GM13976 (cell line): ENCODE data around the gene SASH1.

Source experiments
- DNase-seq: peaks from one replicate; pipeline ENCODE4 v3.0.0; 2012; ENCODE audit warnings: low spot score
- in situ Hi-C: fragments of 300-500 bp; cut with MboI; formaldehyde crosslinking; loops from one replicate; pipeline ENCODE4 v1.12.0; 2022; ENCODE audit warnings: low sequenced_read_pairs, mixed read lengths, inconsistent platforms; ENCODE audit not compliant: unreplicated experiment
- TF ChIP-seq, protein P1 (sequence below): IDR thresholded peaks from 2 replicates; pipeline ENCODE4 v1.5.1; 2012; ENCODE audit warnings: borderline replicate concordance, mild to moderate bottlenecking; ENCODE audit not compliant: insufficient read depth; ENCODE audit errors: extremely low read depth, missing control alignments, control extremely low read depth

Gene SASH1

DNA sequence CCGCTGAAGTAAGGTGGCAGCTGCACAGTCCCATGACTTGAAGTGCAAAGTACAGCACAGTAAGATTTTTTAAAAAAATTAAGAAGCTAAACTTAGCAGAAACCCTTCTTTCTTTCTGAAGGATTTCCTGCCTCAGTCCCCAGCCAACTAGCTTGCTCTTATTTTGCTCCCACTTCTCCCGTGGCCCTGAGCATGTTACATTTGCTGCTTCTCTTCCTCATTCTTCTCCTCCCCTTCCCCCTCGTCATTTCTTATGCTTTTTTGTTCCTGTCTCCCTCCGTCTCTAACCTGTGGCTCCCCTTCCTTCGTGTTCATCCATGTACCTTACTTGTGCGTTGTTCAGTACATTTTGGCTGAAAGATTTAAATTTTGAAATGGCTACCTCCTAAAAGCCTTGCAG is 123.0 kb downstream of the SASH1 start:
- in situ Hi-C loops, result loop anchor here (25.0 kb wide), 2 partner anchors 278 to 953 kb away; partner anchors contain the start of gene SAMD5
- no peak for DNase-seq
- TF ChIP-seq, protein P1, sequence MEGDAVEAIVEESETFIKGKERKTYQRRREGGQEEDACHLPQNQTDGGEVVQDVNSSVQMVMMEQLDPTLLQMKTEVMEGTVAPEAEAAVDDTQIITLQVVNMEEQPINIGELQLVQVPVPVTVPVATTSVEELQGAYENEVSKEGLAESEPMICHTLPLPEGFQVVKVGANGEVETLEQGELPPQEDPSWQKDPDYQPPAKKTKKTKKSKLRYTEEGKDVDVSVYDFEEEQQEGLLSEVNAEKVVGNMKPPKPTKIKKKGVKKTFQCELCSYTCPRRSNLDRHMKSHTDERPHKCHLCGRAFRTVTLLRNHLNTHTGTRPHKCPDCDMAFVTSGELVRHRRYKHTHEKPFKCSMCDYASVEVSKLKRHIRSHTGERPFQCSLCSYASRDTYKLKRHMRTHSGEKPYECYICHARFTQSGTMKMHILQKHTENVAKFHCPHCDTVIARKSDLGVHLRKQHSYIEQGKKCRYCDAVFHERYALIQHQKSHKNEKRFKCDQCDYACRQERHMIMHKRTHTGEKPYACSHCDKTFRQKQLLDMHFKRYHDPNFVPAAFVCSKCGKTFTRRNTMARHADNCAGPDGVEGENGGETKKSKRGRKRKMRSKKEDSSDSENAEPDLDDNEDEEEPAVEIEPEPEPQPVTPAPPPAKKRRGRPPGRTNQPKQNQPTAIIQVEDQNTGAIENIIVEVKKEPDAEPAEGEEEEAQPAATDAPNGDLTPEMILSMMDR, result no peak

- TF ChIP-seq, protein P1, result no peak
- DNase-seq, result no peak
- in situ Hi-C loops, result loop anchor here (25.0 kb wide), 2 partner anchors 279 to 954 kb away; partner anchors contain the start of gene SAMD5
These were observed 123.5 kb downstream of the SASH1 start for GRCh38 chr6:148466158-148466557.

DNA sequence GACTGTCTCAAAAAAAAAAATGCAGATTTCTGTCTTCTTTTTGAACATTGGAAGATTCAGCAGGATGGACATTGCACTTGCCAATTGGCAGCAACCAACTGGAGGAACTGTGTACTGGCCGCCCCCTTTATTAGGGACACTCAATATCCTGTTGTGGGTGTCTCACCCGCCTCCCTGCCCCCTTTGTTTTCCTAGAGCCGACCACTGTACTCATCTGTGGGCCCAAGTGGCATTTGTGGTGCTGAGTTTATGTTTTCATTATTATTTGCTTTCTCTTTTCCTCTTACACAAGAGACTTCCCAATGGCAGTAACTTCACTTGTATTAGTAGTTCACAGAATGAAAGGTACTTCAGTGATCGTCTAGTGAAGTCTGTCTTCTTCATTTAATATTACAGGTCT is 125.3 kb downstream of the SASH1 start:
- TF ChIP-seq, protein P1, result no peak
- DNase-seq, result no peak
- in situ Hi-C loops, result loop anchor here (25.0 kb wide), 2 partner anchors 281 to 956 kb away; partner anchors contain the start of gene SAMD5

GRCh38 chr6:148470156-148470555 is 127.5 kb downstream of the SASH1 start:
- in situ Hi-C loops, result loop anchor here (25.0 kb wide), 2 partner anchors 283 to 958 kb away; partner anchors contain the start of gene SAMD5
- DNase-seq, result no peak
- TF ChIP-seq, protein P1, result no peak

DNA sequence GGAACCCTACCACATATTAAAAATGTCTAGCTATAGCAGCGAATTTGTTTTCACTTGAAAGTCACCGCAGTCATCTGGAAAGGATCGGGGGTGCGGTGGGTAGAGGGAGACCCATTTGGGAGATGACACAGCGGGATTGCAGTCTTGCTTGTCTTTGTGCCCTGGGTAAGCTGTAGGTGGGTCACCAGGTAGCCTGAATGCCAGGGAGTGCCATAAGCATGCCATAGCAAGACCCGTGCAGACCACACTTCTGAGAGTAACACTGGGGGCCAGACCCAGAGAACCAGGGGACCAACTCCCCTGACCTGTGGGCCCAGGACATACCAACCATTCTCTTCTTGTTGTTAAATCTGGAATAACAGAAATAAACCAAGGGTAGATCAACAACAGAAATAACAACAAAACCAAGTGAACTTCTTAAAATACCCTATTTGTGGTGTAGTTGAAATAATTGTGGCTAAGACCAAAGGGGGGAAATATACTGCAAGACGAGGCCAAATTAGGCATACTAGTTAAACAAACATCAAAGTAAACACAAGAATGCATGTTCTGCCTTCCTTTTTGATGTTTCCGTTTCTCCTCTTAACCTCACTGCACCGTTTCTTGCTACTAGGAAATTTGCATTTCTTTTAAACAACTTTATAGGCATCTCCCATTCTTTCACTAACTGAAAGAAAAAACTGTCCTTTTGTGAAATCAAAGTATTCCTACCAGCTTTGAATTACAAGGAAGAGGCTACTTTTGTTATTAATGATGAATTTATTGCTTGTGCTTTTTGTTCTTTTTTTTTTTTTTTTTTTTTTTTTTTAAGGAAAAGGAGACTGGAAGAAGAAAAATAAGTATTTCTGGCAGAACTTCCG is 128.2 kb downstream of the SASH1 start:
- in situ Hi-C loops, result loop anchor here (25.0 kb wide), 2 partner anchors 284 to 959 kb away; partner anchors contain the start of gene SAMD5
- TF ChIP-seq, protein P1, result no peak
- no peak for DNase-seq

- TF ChIP-seq, protein P1, result no peak
- DNase-seq, result no peak
- in situ Hi-C loops, result loop anchor here (25.0 kb wide), 2 partner anchors 284 to 959 kb away; partner anchors contain the start of gene SAMD5
These were observed 129.1 kb downstream of the SASH1 start for GRCh38 chr6:148471624-148472159.
